ENCODE data around the gene GRID1. TPM values are rescaled to one million over a fixed set of nuclear protein-coding genes. Genes with fewer than 3 reads are reported as not detected.

GRID1 gene
- polyA plus RNA-seq, 1 donor from 2014 or later, result not detected

GRCh38 chr10:85557706-85558105, 808.9 kb downstream of the GRID1 start:
- Mint-ChIP-seq H3K27ac (no peak overlapping the region), H3K27me3 (peaks cover 2% of the 10 kb centered on the region), H3K4me3 (no peak overlapping the region)

GRCh38 chr10:85557077-85557476, 809.5 kb downstream of the GRID1 start:
- no peaks in the 10 kb centered on the region for H3K9me3 Mint-ChIP-seq
- H3K4me1 Mint-ChIP-seq, result no peaks in the 10 kb centered on the region
- no peak overlapping the region for H3K27ac Mint-ChIP-seq
- no peaks in the 10 kb centered on the region for H3K36me3 Mint-ChIP-seq
- no peak overlapping the region for H3K4me3 Mint-ChIP-seq
- peaks cover 2% of the 10 kb centered on the region for H3K27me3 Mint-ChIP-seq

More at GRCh38 chr10:85557706-85558105, 808.9 kb downstream of the GRID1 start:
- H3K4me1 Mint-ChIP-seq, result no peaks in the 10 kb centered on the region
- no peaks in the 10 kb centered on the region for H3K36me3 Mint-ChIP-seq
- H3K9me3 Mint-ChIP-seq, result no peaks in the 10 kb centered on the region

Other genes with a start within 250 kb of the GRID1 start
- 32.8 TPM for gene WAPL, start 155.0 kb upstream of the GRID1 start, polyA plus RNA-seq